ENCODE data around the gene ERMP1.

- TF ChIP-seq CTCF (IDR thresholded peaks at IDR 0.05; ENCODE audit: control extremely low read depth in 1 of 3, insufficient read depth in 1 of 3, low read depth in 1 of 3, low read length in 3 of 3): no peak
- TF ChIP-seq ATF2 (IDR thresholded peaks at IDR 0.05; ENCODE audit: low read length): no peak
- no peak for TF ChIP-seq TAF1 (IDR thresholded peaks at IDR 0.05; ENCODE audit: low read depth, low read length)
- no peak for TF ChIP-seq KDM1A (IDR thresholded peaks at IDR 0.05; ENCODE audit: borderline replicate concordance, low read length)
- no peak for TF ChIP-seq CBX5 (IDR thresholded peaks at IDR 0.05; ENCODE audit: low read depth, low read length)
- no peak for TF ChIP-seq POLR2AphosphoS5 (IDR thresholded peaks at IDR 0.05; ENCODE audit: low read depth, low read length)
- no peak for TF ChIP-seq MAX (IDR thresholded peaks at IDR 0.05)
- no peak for TF ChIP-seq POLR2A (IDR thresholded peaks at IDR 0.05; ENCODE audit: control extremely low read depth in 1 of 2, low read depth in 2 of 2, low read length in 2 of 2)
- no peak for TF ChIP-seq EZH2 (IDR thresholded peaks at IDR 0.05; ENCODE audit: low read depth, low read length, severe bottlenecking)
- no peak for TF ChIP-seq HDAC6 (IDR thresholded peaks at IDR 0.05; ENCODE audit: low read depth, low read length)
- TF ChIP-seq SP1 (IDR thresholded peaks at IDR 0.05; ENCODE audit: low read depth, low read length): no peak
- no peak for TF ChIP-seq RNF2 (IDR thresholded peaks at IDR 0.05; ENCODE audit: borderline replicate concordance, low read depth, low read length, missing control alignments, poor library complexity, severe bottlenecking)
- TF ChIP-seq MAFK (IDR thresholded peaks at IDR 0.05; ENCODE audit: low read depth, low read length): no peak
These were observed 37.1 kb upstream of the ERMP1 start for GRCh38 chr9:5870020-5870339.

Data from H1 (cell line).